Peyer's patch (tissue), 4 donors: ENCODE data around the gene HLA-DQB1. TPM values are rescaled to one million over a fixed set of nuclear protein-coding genes. Genes with fewer than 3 reads are reported as not detected.
"Not testable (repeated sequence)": the region's sequence is repeated elsewhere in the genome, so short reads cannot be mapped to it uniquely, and the experiment has no call there.

ENCODE experiments used
- DNase-seq, 3 donors: peaks; one replicate each; pipeline ENCODE4 v3.0.0-alpha.2; 2017 to 2019
- H3K27ac ChIP-seq, 4 donors: fragments of 200-600 bp; sonication (generic); one replicate each; pipeline ENCODE4 v1.5.1; 2016 to 2019
- H3K27me3 ChIP-seq, 2 donors: fragments of 200-600 bp; sonication (generic); one replicate each; pipeline ENCODE4 v1.5.1; 2019
- H3K36me3 ChIP-seq, 3 donors: fragments of 200-600 bp; sonication (generic); one replicate each; pipeline ENCODE4 v1.5.1; 2016 to 2019
- H3K4me1 ChIP-seq, 4 donors: fragments of 200-600 bp; sonication (generic); one replicate each; pipeline ENCODE4 v1.5.1; 2016 to 2019
- H3K4me3 ChIP-seq, 4 donors: fragments of 200-600 bp; sonication (generic); 1 replicate in 3 of 4; 2 replicates in 1 of 4; pipeline ENCODE4 v1.5.1; 2016 to 2019; ENCODE audit warnings: mild to moderate bottlenecking in 1 of 4
- H3K9me3 ChIP-seq, 4 donors: fragments of 200-600 bp; sonication (generic); one replicate each; pipeline ENCODE4 v1.5.1; 2016 to 2019; ENCODE audit warnings: mild to moderate bottlenecking in 1 of 4
- CTCF ChIP-seq, 6 experiments: fragments of 450-650 bp in 4 of 6; fragments of 200-600 bp in 2 of 6; sonication (generic) in 1 of 6; IDR thresholded peaks; one replicate each; pipeline ENCODE4 v1.5.1; 2017 to 2019; ENCODE audit warnings: antibody characterized with exemption in 6 of 6, mild to moderate bottlenecking in 3 of 6, moderate library complexity in 1 of 6
- POLR2A ChIP-seq, 2 donors: fragments of 450-650 bp; IDR thresholded peaks; one replicate each; pipeline ENCODE4 v1.5.1; 2017; ENCODE audit warnings: antibody characterized with exemption in 2 of 2, mild to moderate bottlenecking in 2 of 2, moderate library complexity in 2 of 2
- total RNA-seq, 4 donors: library from RNA; depleted of rRNA; stranded (reverse); fragments of >200 nt; gene quantifications; one replicate each; pipeline ENCODE4 v1.1.0, GENCODE V29; 2016

Gene HLA-DQB1
- total RNA-seq = 10 to 100 TPM in 1 of 4 donors, 1 to 10 TPM in 1, not detected in 2; 7.6 to 18.2 TPM

- no peaks in the 10 kb centered on the region for H3K9me3 ChIP-seq
- TF ChIP-seq CTCF (IDR thresholded peaks at IDR 0.05) = no peak
- no peak for TF ChIP-seq POLR2A (IDR thresholded peaks at IDR 0.05)
- H3K4me3 ChIP-seq = no peak within 1 kb of the TSS
- peak in 1 of 3 donors; percentile 63 for DNase-seq
- H3K4me1 ChIP-seq = no peaks in the 10 kb centered on the region
- H3K27me3 ChIP-seq = no peaks in the 10 kb centered on the region
- H3K27ac ChIP-seq = peak within 1 kb of the TSS in 1 of 4 donors; percentile 75
- no peaks in the 10 kb centered on the region for H3K36me3 ChIP-seq
Measured at GRCh38 chr6:32666420-32667300, at the start of gene HLA-DQB1. TSS of gene HLA-DQB1 (minus strand) at chr6:32666657. CDS start at chr6:32666607, 50 bp downstream.

GRCh38 chr6:32713241-32713640, 46.8 kb upstream of the HLA-DQB1 start:
- DNase-seq = no peak
- no peak for TF ChIP-seq CTCF (IDR thresholded peaks at IDR 0.05)
- TF ChIP-seq POLR2A (IDR thresholded peaks at IDR 0.05) = no peak
- Histone ChIP-seq H3K27me3 (no peaks in the 10 kb centered on the region), H3K4me1 (no peaks in the 10 kb centered on the region), H3K27ac (no peak overlapping the region), H3K36me3 (no peaks in the 10 kb centered on the region), H3K9me3 (no peaks in the 10 kb centered on the region), H3K4me3 (no peak overlapping the region)

GRCh38 chr6:32709625-32710024, 43.2 kb upstream of the HLA-DQB1 start:
- H3K4me1 ChIP-seq = no peaks in the 10 kb centered on the region
- no peak overlapping the region for H3K4me3 ChIP-seq
- H3K27me3 ChIP-seq = no peaks in the 10 kb centered on the region
- no peaks in the 10 kb centered on the region for H3K36me3 ChIP-seq
- TF ChIP-seq CTCF (IDR thresholded peaks at IDR 0.05) (no peak), POLR2A (IDR thresholded peaks at IDR 0.05) (no peak)
- no peak overlapping the region for H3K27ac ChIP-seq
- no peak for DNase-seq
- no peaks in the 10 kb centered on the region for H3K9me3 ChIP-seq

GRCh38 chr6:32705164-32705563, 38.7 kb upstream of the HLA-DQB1 start:
- not testable (repeated sequence) for H3K27ac ChIP-seq, H3K9me3 ChIP-seq, H3K27me3 ChIP-seq, H3K4me3 ChIP-seq, H3K4me1 ChIP-seq, DNase-seq, H3K36me3 ChIP-seq

GRCh38 chr6:32703347-32703746, 36.9 kb upstream of the HLA-DQB1 start:
- Histone ChIP-seq H3K9me3 (no peaks in the 10 kb centered on the region), H3K27me3 (no peaks in the 10 kb centered on the region), H3K27ac (no peak overlapping the region), H3K36me3 (no peaks in the 10 kb centered on the region), H3K4me1 (no peaks in the 10 kb centered on the region), H3K4me3 (no peak overlapping the region)
- no peak for DNase-seq
- TF ChIP-seq POLR2A (IDR thresholded peaks at IDR 0.05) (no peak), CTCF (IDR thresholded peaks at IDR 0.05) (no peak)

- no peaks in the 10 kb centered on the region for H3K27me3 ChIP-seq
- H3K27ac ChIP-seq = no peak overlapping the region
Measured at GRCh38 chr6:32700391-32701040, 34.1 kb upstream of the HLA-DQB1 start.

More at GRCh38 chr6:32700391-32701040, 34.1 kb upstream of the HLA-DQB1 start:
- TF ChIP-seq CTCF (IDR thresholded peaks at IDR 0.05) = peak; percentile 23 to 78 (median 73)
- no peak for TF ChIP-seq POLR2A (IDR thresholded peaks at IDR 0.05)
- Histone ChIP-seq H3K9me3 (no peaks in the 10 kb centered on the region), H3K36me3 (no peaks in the 10 kb centered on the region), H3K4me3 (no peak overlapping the region), H3K4me1 (no peaks in the 10 kb centered on the region)
- peak in 1 of 3 donors; percentile 68 for DNase-seq
